ENCODE data around the gene TRIM29. TPM values are rescaled to one million over a fixed set of nuclear protein-coding genes. Genes with fewer than 3 reads are reported as not detected.

TRIM29 gene
- total RNA-seq, 2 experiments from 2014 or later, result not detected

- DNase-seq, result no peak
- Mint-ChIP-seq H3K4me3 (no peak overlapping the region), H3K9me3 (no peaks in the 10 kb centered on the region), H3K27ac (no peak overlapping the region), H3K36me3 (ENCODE audit: low read depth) (no peaks in the 10 kb centered on the region), H3K27me3 (peaks cover 11% of the 10 kb centered on the region), H3K4me1 (no peaks in the 10 kb centered on the region)
- POLR2A ChIA-PET, result no interaction called here
- CTCF ChIA-PET, result no interaction called here
Observed at GRCh38 chr11:120061761-120062560, 76.0 kb downstream of the TRIM29 start.

Other genes with a start within 250 kb of the TRIM29 start
- gene OAF, start 72.9 kb upstream of the TRIM29 start, total RNA-seq, result 1 to 10 TPM; 1.4 to 2.0 TPM
- not detected for gene POU2F3, start 102.0 kb upstream of the TRIM29 start, total RNA-seq
- 1 to 10 TPM; 1.2 to 1.4 TPM for gene TLCD5, start 187.2 kb upstream of the TRIM29 start, total RNA-seq
- 10 to 100 TPM; 19.7 to 21.5 TPM for gene ARHGEF12, start 198.3 kb upstream of the TRIM29 start, total RNA-seq